GM12891 (cell line): ENCODE measurements around the gene RBPJL.

ENCODE experiments used
- DNase-seq: peaks from one replicate; pipeline ENCODE4 v3.0.0; 2011; ENCODE audit warnings: low spot score; ENCODE audit not compliant: insufficient read length
- FAIRE-seq: peaks from 2 replicates; lab custom pipeline; 2011; peaks lifted over from hg19 to GRCh38; lab: Jason Lieb, UNC
- PAX5 ChIP-seq: IDR thresholded peaks from 2 replicates; pipeline ENCODE4 v1.6.1; 2011; ENCODE audit warnings: low read length, moderate library complexity, mild to moderate bottlenecking; ENCODE audit not compliant: insufficient read depth, severe bottlenecking
- POLR2A ChIP-seq: IDR thresholded peaks from 2 replicates; pipeline ENCODE4 v1.6.1; 2011; ENCODE audit warnings: low read depth, low read length, control low read depth
- POLR2AphosphoS5 ChIP-seq: IDR thresholded peaks from 2 replicates; pipeline ENCODE4 v1.6.1; 2011; ENCODE audit warnings: low read depth, low read length, control low read depth
- POU2F2 ChIP-seq: IDR thresholded peaks from 2 replicates; pipeline ENCODE4 v1.6.1; 2011; ENCODE audit warnings: low read depth, mild to moderate bottlenecking, control low read depth, low read length, moderate library complexity
- SPI1 ChIP-seq: IDR thresholded peaks from 2 replicates; pipeline ENCODE4 v1.6.1; 2011; ENCODE audit warnings: low read depth, low read length, control low read depth
- TAF1 ChIP-seq: IDR thresholded peaks from 2 replicates; pipeline ENCODE4 v1.6.1; 2011; ENCODE audit warnings: low read depth, low read length, control low read depth

RBPJL gene

GRCh38 chr20:45366631-45367030, 60.0 kb downstream of the RBPJL start:
- FAIRE-seq (no peak), DNase-seq (no peak)
- TF ChIP-seq TAF1 (no peak), POLR2AphosphoS5 (no peak), POU2F2 (no peak), POLR2A (no peak), PAX5 (no peak), SPI1 (no peak)

GRCh38 chr20:45367126-45367525, 60.5 kb downstream of the RBPJL start:
- TF ChIP-seq POLR2AphosphoS5 (no peak), TAF1 (no peak), PAX5 (no peak), POU2F2 (no peak), POLR2A (no peak)
- DNase-seq (no peak), FAIRE-seq (no peak)
